Thoracic aorta endothelial cell (primary cell): ENCODE measurements around the gene GPSM3. TPM values are rescaled to one million over a fixed set of nuclear protein-coding genes. Genes with fewer than 3 reads are reported as not detected.

ENCODE experiments used
- small RNA-seq: library from RNA; depleted of rRNA; stranded (forward); fragments of <200 nt; gene quantifications from one replicate; pipeline ENCODE3, GENCODE V24; 2012
- total RNA-seq: library from RNA; depleted of rRNA; stranded (reverse); fragments of >200 nt; gene quantifications from 2 replicates; pipeline ENCODE4 v1.2.3, GENCODE V29; 2012

The GPSM3 gene
- 7.6 and 11.6 TPM in 2 replicates for total RNA-seq

DNA sequence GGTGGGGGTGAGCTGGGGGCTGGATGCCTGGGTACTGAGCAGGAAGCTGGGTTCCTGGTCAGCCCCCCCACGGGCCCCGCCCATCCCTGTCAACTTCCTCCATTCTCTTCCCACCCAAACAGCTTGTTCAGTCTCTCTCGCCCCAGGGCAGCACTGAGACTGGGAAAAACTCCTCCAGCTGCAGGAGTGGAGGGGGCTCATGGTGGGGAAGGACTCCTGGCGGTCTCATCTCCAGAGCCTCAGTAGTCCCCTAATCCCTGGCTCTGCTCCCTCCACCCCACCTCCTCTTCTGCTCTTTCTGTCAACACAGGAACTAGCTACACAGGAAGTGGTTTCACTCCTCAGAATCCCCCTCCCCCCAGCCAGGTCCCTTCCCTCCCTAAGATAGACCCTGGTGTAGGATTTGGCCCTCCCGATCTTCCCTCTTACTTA, at the start of gene GPSM3:
TSS of gene GPSM3 (minus strand) at position 36 of the 432 bp plus-strand sequence. CDS start 130 bp downstream, outside the sequence.

DNA sequence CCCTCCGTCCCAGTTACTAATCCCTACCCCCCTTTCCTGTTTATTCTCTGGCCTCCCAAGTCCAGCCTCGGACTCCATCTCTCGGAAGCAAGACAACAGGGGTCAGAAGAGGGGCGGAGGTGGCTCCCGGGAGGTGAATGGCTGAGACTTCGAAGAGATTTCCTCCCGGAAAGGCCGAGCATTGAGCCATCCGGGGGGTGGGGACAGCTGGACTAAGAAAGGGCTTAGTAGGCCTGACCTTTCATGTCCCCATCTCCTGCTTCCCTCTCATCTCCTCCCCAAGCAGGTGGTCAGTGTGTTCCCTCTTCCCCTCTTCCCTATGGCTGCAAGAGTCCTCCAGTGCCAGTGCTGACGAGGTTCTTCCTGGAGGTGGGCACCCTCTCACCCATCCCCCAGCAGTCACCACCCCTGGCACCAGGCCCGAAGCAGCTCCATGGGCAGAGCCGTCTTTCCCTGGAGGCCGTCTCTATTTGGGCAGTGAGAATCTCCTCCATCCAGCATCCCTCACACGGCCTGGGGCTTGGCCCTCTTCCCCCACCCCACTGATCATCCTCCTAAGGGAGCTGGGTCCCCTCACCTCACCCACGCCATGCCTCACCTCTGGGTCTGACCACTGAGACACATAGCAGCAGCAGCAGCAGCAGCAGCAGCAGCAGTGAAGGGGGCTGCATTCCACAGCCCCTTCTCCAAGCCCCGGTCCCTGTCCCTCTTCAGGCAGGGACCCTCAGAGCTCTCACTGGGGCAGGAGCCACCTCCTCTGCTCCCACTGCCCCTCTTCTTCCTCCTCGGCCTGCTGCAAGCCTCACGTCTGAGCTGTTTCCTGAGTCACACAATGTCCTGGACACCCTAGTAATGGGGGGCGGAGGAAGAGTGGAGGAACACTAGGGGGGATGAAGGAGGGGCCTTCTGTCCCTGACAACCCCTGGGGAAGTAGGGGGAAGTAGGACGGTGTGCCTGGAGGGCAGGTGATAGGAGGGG, 31.1 kb upstream of the GPSM3 start, which contains the start of gene NOTCH4:
TSS of gene NOTCH4 (minus strand) at position 810 of the 978 bp plus-strand sequence. CDS start at position 671, 139 bp downstream.

DNA sequence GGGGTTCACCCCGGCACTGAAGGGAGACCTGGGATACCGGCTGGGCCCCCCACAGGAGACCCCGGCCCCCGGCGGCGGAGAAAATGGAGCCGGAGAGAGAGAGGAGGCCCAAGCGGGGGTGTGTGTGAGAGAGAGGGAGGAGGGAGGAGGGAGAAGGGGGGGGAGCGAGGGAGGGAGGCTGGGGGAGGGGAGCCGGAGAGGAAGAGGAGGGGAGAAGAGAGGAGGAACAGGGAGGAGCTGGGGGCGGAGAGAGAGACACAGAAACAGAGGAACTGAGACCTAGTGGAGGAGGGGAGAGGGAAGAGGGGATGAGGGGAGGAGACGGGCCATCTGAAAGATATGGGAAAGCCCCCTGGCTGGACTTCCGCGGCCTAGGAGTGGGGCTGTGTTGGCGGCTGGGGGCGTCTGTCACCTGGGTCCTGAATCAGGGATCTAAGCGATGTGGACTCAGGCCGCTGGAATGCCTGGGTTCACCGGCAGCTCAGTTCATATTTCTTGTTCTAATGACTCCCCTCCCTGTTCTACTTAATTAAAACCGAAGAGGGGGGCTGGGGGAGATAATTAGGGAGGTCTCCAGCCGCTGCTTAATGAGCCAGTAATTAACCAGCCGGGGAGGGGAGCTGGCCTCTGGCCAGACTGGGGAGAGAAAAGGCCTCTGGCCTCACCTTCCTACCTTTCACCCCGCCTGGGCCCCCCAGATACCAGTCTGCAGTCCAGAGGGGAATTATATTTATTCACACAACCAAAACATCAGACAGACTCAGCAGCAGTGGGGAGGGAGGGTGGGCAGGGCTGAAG, 2.2 kb downstream of the GPSM3 start, which contains the start of gene PBX2:
TSS of gene PBX2 (minus strand) at position 149 of the 798 bp plus-strand sequence. CDS start 287 bp downstream, outside the sequence.

GRCh38 chr6:32184084-32184640, 8.3 kb downstream of the GPSM3 start, which contains the start of gene AGER:
Gene AGER (minus strand): TSS chr6:32184253. CDS start chr6:32184222, 31 bp downstream.

GRCh38 chr6:32177788-32178546, 14.5 kb downstream of the GPSM3 start, which contains the start of gene RNF5:
Gene RNF5 (plus strand): TSS chr6:32178405. CDS start chr6:32178512, 107 bp downstream.

GRCh38 chr6:32175711-32176475, 16.6 kb downstream of the GPSM3 start, which contains the start of gene AGPAT1:
Gene AGPAT1 (minus strand): TSS chr6:32176084. CDS start chr6:32171496, 4,588 bp downstream.

GRCh38 chr6:32164295-32164694, 28.1 kb downstream of the GPSM3 start, which contains the start of gene EGFL8:
Gene EGFL8 (plus strand): TSS chr6:32164595. CDS start chr6:32166166, 1,571 bp downstream.

GRCh38 chr6:32153564-32154513, 38.6 kb downstream of the GPSM3 start, which contains the start of gene PPT2:
Gene PPT2 (plus strand): TSS chr6:32154141. CDS start chr6:32154595, 454 bp downstream.

GRCh38 chr6:32151863-32152768, 40.3 kb downstream of the GPSM3 start, which contains the start of gene PRRT1:
Gene PRRT1 (minus strand): TSS chr6:32151939. CDS start chr6:32151827, 112 bp downstream.

Small RNA genes within 50 kb of the gene (small RNA-seq; reads per million reads assigned to genes)
- not detected for gene AL662884.1
- not detected for gene MIR6833

Other genes with a start within 250 kb of the GPSM3 start
- gene CFB, start 246.5 kb downstream of the GPSM3 start, total RNA-seq = 1.3 TPM in 2 replicates
- gene NELFE, start 233.7 kb downstream of the GPSM3 start, total RNA-seq = 99.7 and 101 TPM in 2 replicates
- 38.3 and 43.7 TPM in 2 replicates for gene SKIC2, start 233.5 kb downstream of the GPSM3 start, total RNA-seq
- 13.2 and 14.2 TPM in 2 replicates for gene DXO, start 220.5 kb downstream of the GPSM3 start, total RNA-seq
- gene C4A, start 210.6 kb downstream of the GPSM3 start, total RNA-seq = 0.86 and 1.6 TPM in 2 replicates
- gene C4B, start 177.8 kb downstream of the GPSM3 start, total RNA-seq = 0.43 and 1.9 TPM in 2 replicates
- gene CYP21A2, start 154.2 kb downstream of the GPSM3 start, total RNA-seq = not detected in 2 replicates
- 0.13 and 2.1 TPM in 2 replicates for gene TNXB, start 83.3 kb downstream of the GPSM3 start, total RNA-seq
- gene ATF6B, start 64.4 kb downstream of the GPSM3 start, total RNA-seq = 33.1 and 38.4 TPM in 2 replicates
- 5.2 and 6.7 TPM in 2 replicates for gene FKBPL, start 62.4 kb downstream of the GPSM3 start, total RNA-seq
- gene PRRT1, start 40.7 kb downstream of the GPSM3 start, total RNA-seq = 0.14 TPM in 1 of 2 replicates, not detected in the other
- 32.7 and 42.2 TPM in 2 replicates for gene PPT2, start 38.5 kb downstream of the GPSM3 start, total RNA-seq
- gene EGFL8, start 28.0 kb downstream of the GPSM3 start, total RNA-seq = 1.1 and 1.2 TPM in 2 replicates
- 17.3 and 24.0 TPM in 2 replicates for gene AGPAT1, start 16.6 kb downstream of the GPSM3 start, total RNA-seq
- gene RNF5, start 14.2 kb downstream of the GPSM3 start, total RNA-seq = 28.9 and 42.6 TPM in 2 replicates
- gene AGER, start 8.4 kb downstream of the GPSM3 start, total RNA-seq = 0.27 and 0.36 TPM in 2 replicates
- gene PBX2, start 2.4 kb downstream of the GPSM3 start, total RNA-seq = 41.5 and 43.2 TPM in 2 replicates
- gene NOTCH4, start 31.4 kb upstream of the GPSM3 start, total RNA-seq = 32.6 and 103 TPM in 2 replicates
- not detected in 2 replicates for gene TSBP1, start 179.3 kb upstream of the GPSM3 start, total RNA-seq
- not detected in 2 replicates for gene BTNL2, start 214.5 kb upstream of the GPSM3 start, total RNA-seq
- gene HLA-DRA, start 247.2 kb upstream of the GPSM3 start, total RNA-seq = not detected in 2 replicates